Stimulated activated naive CD4-positive, alpha-beta T cell treated with Interleukin-2 at 50 U/mL for 16 hours (primary cell): ENCODE data around the gene COG5.
"Not testable (repeated sequence)": the region's sequence is repeated elsewhere in the genome, so short reads cannot be mapped to it uniquely, and the experiment has no call there.

Source experiments
- DNase-seq: peaks from one replicate; lab custom pipeline; 2025; lab: John Stamatoyannopoulos, UW

The COG5 gene

GRCh38 chr7:107220806-107221205 lies 342.9 kb downstream of the COG5 start:
- DNase-seq: not testable (repeated sequence)

GRCh38 chr7:107220356-107220755 lies 343.4 kb downstream of the COG5 start:
- DNase-seq: no peak

- no peak for DNase-seq
These were observed 344.0 kb downstream of the COG5 start for GRCh38 chr7:107219563-107220244.

- DNase-seq: no peak
These were observed 349.8 kb downstream of the COG5 start for GRCh38 chr7:107213945-107214344.

- no peak for DNase-seq
These were observed 350.4 kb downstream of the COG5 start for GRCh38 chr7:107213193-107213788.

- DNase-seq: no peak
These were observed 351.0 kb downstream of the COG5 start for GRCh38 chr7:107212725-107213124.

- DNase-seq: no peak
These were observed 353.3 kb downstream of the COG5 start for GRCh38 chr7:107210400-107210799.

- no peak for DNase-seq
These were observed 354.2 kb downstream of the COG5 start for GRCh38 chr7:107209565-107209964.

- DNase-seq: no peak
These were observed 355.2 kb downstream of the COG5 start for GRCh38 chr7:107208563-107208962.

GRCh38 chr7:107208024-107208521 lies 355.6 kb downstream of the COG5 start:
- no peak for DNase-seq

- DNase-seq: no peak
These were observed 356.3 kb downstream of the COG5 start for GRCh38 chr7:107207459-107207858.

- DNase-seq: no peak
These were observed 357.0 kb downstream of the COG5 start for GRCh38 chr7:107206706-107207105.

GRCh38 chr7:107206136-107206535 lies 357.6 kb downstream of the COG5 start:
- DNase-seq: no peak

GRCh38 chr7:107203607-107204006 lies 360.1 kb downstream of the COG5 start:
- no peak for DNase-seq

GRCh38 chr7:107201795-107202450 lies 361.8 kb downstream of the COG5 start:
- no peak for DNase-seq

GRCh38 chr7:107196834-107197610 lies 366.7 kb downstream of the COG5 start:
- no peak for DNase-seq

- DNase-seq: no peak
These were observed 369.7 kb downstream of the COG5 start for GRCh38 chr7:107194052-107194451.

GRCh38 chr7:107190090-107190489 lies 373.6 kb downstream of the COG5 start:
- no peak for DNase-seq

GRCh38 chr7:107187774-107188173 lies 375.9 kb downstream of the COG5 start:
- DNase-seq: no peak

- DNase-seq: no peak
These were observed 377.5 kb downstream of the COG5 start for GRCh38 chr7:107186240-107186639.

- DNase-seq: no peak
These were observed 378.0 kb downstream of the COG5 start for GRCh38 chr7:107185716-107186115.

GRCh38 chr7:107181172-107181571 lies 382.5 kb downstream of the COG5 start:
- no peak for DNase-seq
